MCF 10A (cell line): ENCODE data around the gene ATOSB. TPM values are rescaled to one million over a fixed set of nuclear protein-coding genes. Genes with fewer than 3 reads are reported as not detected.
A peak's percentile ranks its signal among the peaks of the same experiment; 100 is the strongest.

Source experiments
- BruUV-seq: library from RNA; stranded (reverse); fragments of 400-500 nt; replicated peaks from 2 replicates; lab custom pipeline; 2021; lab: Mats Ljungman, UMichigan
- CTCF ChIA-PET: fragments of 300-600 bp; sonication (Branson Sonifier 250); formaldehyde crosslinking; extraction: SDS; loops from one replicate; lab custom pipeline; 2021; ENCODE audit warnings: antibody characterized with exemption, inconsistent platforms; lab: Yijun Ruan, JAX
- POLR2A ChIA-PET: fragments of 300-600, 350-650 bp; sonication (Branson Sonifier 250); formaldehyde crosslinking; extraction: SDS; loops from one replicate; lab custom pipeline; 2020; ENCODE audit warnings: antibody characterized with exemption, inconsistent platforms; lab: Yijun Ruan, JAX
- DNase-seq: peaks from one replicate; pipeline ENCODE4 v3.0.0-alpha.2; 2018; ENCODE audit not compliant: unreplicated experiment
- H3K27ac Mint-ChIP-seq: one replicate; pipeline ENCODE4 v1.8.0; 2022; ENCODE audit warnings: mild to moderate bottlenecking, low read depth, mixed read lengths; ENCODE audit not compliant: unreplicated experiment
- H3K27me3 Mint-ChIP-seq: one replicate; pipeline ENCODE4 v1.8.0; 2022; ENCODE audit warnings: mixed read lengths; ENCODE audit not compliant: insufficient read depth, unreplicated experiment
- H3K36me3 Mint-ChIP-seq: one replicate; pipeline ENCODE4 v1.8.0; 2022; ENCODE audit warnings: mild to moderate bottlenecking, moderate library complexity, mixed read lengths; ENCODE audit not compliant: insufficient read depth, unreplicated experiment
- H3K4me1 Mint-ChIP-seq: one replicate; pipeline ENCODE4 v1.8.0; 2022; ENCODE audit warnings: mixed read lengths; ENCODE audit not compliant: insufficient read depth, unreplicated experiment
- H3K4me3 Mint-ChIP-seq: one replicate; pipeline ENCODE4 v1.8.0; 2022; ENCODE audit warnings: mild to moderate bottlenecking, moderate library complexity, mixed read lengths; ENCODE audit not compliant: unreplicated experiment
- H3K9me3 Mint-ChIP-seq: one replicate; pipeline ENCODE4 v1.8.0; 2022; ENCODE audit warnings: mixed read lengths; ENCODE audit not compliant: unreplicated experiment
- CTCF ChIP-seq: fragments of 200-600 bp; IDR thresholded peaks from one replicate; pipeline ENCODE4 v1.8.0; 2022; ENCODE audit warnings: antibody characterized with exemption, mild to moderate bottlenecking; ENCODE audit not compliant: unreplicated experiment
- intact Hi-C: fragments of 100-400 bp; cut with micrococcal nuclease; formaldehyde crosslinking; loops from 2 replicates; pipeline ENCODE4 v1.14.1; 2022
- total RNA-seq: library from RNA; stranded (reverse); gene quantifications from 2 replicates; pipeline ENCODE4 v1.2.3, GENCODE V29; 2022

The ATOSB gene
- total RNA-seq, 1 experiment from 2014 or later = 26.0 TPM

GRCh38 chr9:35096035-35096849 lies 19.4 kb downstream of the ATOSB start, which contains the start of gene PIGO:
Gene PIGO (minus strand): TSS chr9:35096591. CDS start chr9:35095565, 1,026 bp downstream.
- H3K36me3 Mint-ChIP-seq = peaks cover 32% of the 10 kb centered on the region
- H3K27ac Mint-ChIP-seq = peak within 1 kb of the TSS; percentile 95
- intact Hi-C loops = loop anchor here (1.0 to 2.0 kb wide), 6 partner anchors 15 to 381 kb away; partner anchors contain the start of gene VCP
- BruUV-seq = TSS peak; percentile 69
- CTCF ChIA-PET = interaction anchor here (0.6 to 4.3 kb wide), 30 partner anchors 9 to 1918 kb away, joined by 3 to 29 read pairs (median 3); partner anchors contain the start of genes FANCG and VCP
- peak; percentile 49 for TF ChIP-seq CTCF
- peak; percentile 85 for DNase-seq
- POLR2A ChIA-PET = interaction anchor here (0.6 to 7.0 kb wide), 12 partner anchors 9 to 810 kb away, joined by 3 to 85 read pairs (median 3); partner anchors contain the start of genes ATOSB, FANCG, GALT and HRCT1
- peak within 1 kb of the TSS; percentile 85 for H3K4me3 Mint-ChIP-seq
- no peaks in the 10 kb centered on the region for H3K27me3 Mint-ChIP-seq
- H3K4me1 Mint-ChIP-seq = peaks cover 15% of the 10 kb centered on the region
- no peaks in the 10 kb centered on the region for H3K9me3 Mint-ChIP-seq

- H3K4me1 Mint-ChIP-seq = peaks cover 11% of the 10 kb centered on the region
- H3K27me3 Mint-ChIP-seq = no peaks in the 10 kb centered on the region
- H3K4me3 Mint-ChIP-seq = no peak overlapping the region
- peaks cover 26% of the 10 kb centered on the region for H3K36me3 Mint-ChIP-seq
- POLR2A ChIA-PET = interaction anchor here (1.2 to 7.0 kb wide), 3 partner anchors 11 to 19 kb away, joined by 4 to 85 read pairs (median 11); partner anchors contain the start of genes FANCG, STOML2 and VCP
- no peaks in the 10 kb centered on the region for H3K9me3 Mint-ChIP-seq
- intact Hi-C loops = no loop called here
- TF ChIP-seq CTCF = no peak
- BruUV-seq = no TSS peak
- CTCF ChIA-PET = interaction anchor here (0.5 to 2.9 kb wide), 3 partner anchors 192 to 425 kb away, joined by 3 to 16 read pairs (median 3); no protein-coding TSS in a partner anchor
- DNase-seq = no peak
- H3K27ac Mint-ChIP-seq = no peak overlapping the region
Observed at GRCh38 chr9:35091536-35091935, 24.1 kb downstream of the ATOSB start.

GRCh38 chr9:35089434-35089833 lies 26.2 kb downstream of the ATOSB start:
- H3K4me3 Mint-ChIP-seq = no peak overlapping the region
- ChIA-PET CTCF (interaction anchor here (0.6 to 0.7 kb wide), 2 partner anchors 9 to 190 kb away, joined by 3 to 4 read pairs; no protein-coding TSS in a partner anchor), POLR2A (no interaction called here)
- no peak overlapping the region for H3K27ac Mint-ChIP-seq
- H3K27me3 Mint-ChIP-seq = no peaks in the 10 kb centered on the region
- no TSS peak for BruUV-seq
- peaks cover 22% of the 10 kb centered on the region for H3K36me3 Mint-ChIP-seq
- DNase-seq = no peak
- intact Hi-C loops = no loop called here
- no peaks in the 10 kb centered on the region for H3K9me3 Mint-ChIP-seq
- peaks cover 4% of the 10 kb centered on the region for H3K4me1 Mint-ChIP-seq
- TF ChIP-seq CTCF = no peak

GRCh38 chr9:35085078-35085477 lies 30.6 kb downstream of the ATOSB start:
- H3K27me3 Mint-ChIP-seq = no peaks in the 10 kb centered on the region
- H3K9me3 Mint-ChIP-seq = no peaks in the 10 kb centered on the region

More at GRCh38 chr9:35085078-35085477, 30.6 kb downstream of the ATOSB start:
- BruUV-seq = no TSS peak
- intact Hi-C loops = no loop called here
- no peak for DNase-seq
- POLR2A ChIA-PET = interaction anchor here (0.6 kb wide), 2 partner anchors 30 to 623 kb away, joined by 3 to 4 read pairs; no protein-coding TSS in a partner anchor
- Mint-ChIP-seq H3K4me1 (no peaks in the 10 kb centered on the region), H3K4me3 (no peak overlapping the region), H3K27ac (no peak overlapping the region), H3K36me3 (peaks cover 16% of the 10 kb centered on the region)
- CTCF ChIA-PET = interaction anchor here (0.7 kb wide), 1 partner anchor 669 kb away, joined by 3 read pairs; no protein-coding TSS in a partner anchor
- TF ChIP-seq CTCF = no peak
